GM23338 (cell line): ENCODE measurements around the gene ABRAXAS1. TPM values are rescaled to one million over a fixed set of nuclear protein-coding genes. Genes with fewer than 3 reads are reported as not detected.
A peak's percentile ranks its signal among the peaks of the same experiment; 100 is the strongest.

Experiments used
- ATAC-seq: fragments of 200-7000 bp; cut with Tn5 transposase; 3 replicates; pipeline ENCODE4 v1.9.1; 2020
- DNase-seq: peaks from one replicate; pipeline ENCODE4 v3.0.0-alpha.2; 2015; ENCODE audit warnings: low spot score
- H2AFZ ChIP-seq: fragments of 200-600 bp; sonication (generic); 2 replicates; pipeline ENCODE4 v1.8.0; 2016; ENCODE audit warnings: antibody characterized with exemption, mild to moderate bottlenecking, moderate library complexity
- H3F3A ChIP-seq: fragments of 200-600 bp; sonication (generic); replicated peaks from 2 replicates; pipeline ENCODE4 v1.8.0; 2017; ENCODE audit warnings: antibody characterized with exemption, mixed run types, low read depth
- H3K27ac ChIP-seq: fragments of 200-600 bp; sonication (generic); 2 replicates; pipeline ENCODE4 v1.6.1; 2016; ENCODE audit warnings: low read depth
- H3K27me3 ChIP-seq: fragments of 200-600 bp; sonication (generic); 2 replicates; pipeline ENCODE4 v1.8.0; 2016; ENCODE audit warnings: mild to moderate bottlenecking, mixed run types, moderate library complexity; ENCODE audit not compliant: insufficient read depth
- H3K36me3 ChIP-seq: fragments of 200-600 bp; sonication (generic); 2 replicates; pipeline ENCODE4 v1.8.0; 2016; ENCODE audit warnings: mild to moderate bottlenecking; ENCODE audit not compliant: insufficient read depth
- H3K4me1 ChIP-seq: fragments of 200-600 bp; sonication (generic); 2 replicates; pipeline ENCODE4 v1.8.0; 2016; ENCODE audit warnings: mild to moderate bottlenecking, moderate library complexity; ENCODE audit not compliant: insufficient read depth
- H3K4me2 ChIP-seq: fragments of 200-600 bp; sonication (generic); 2 replicates; pipeline ENCODE4 v1.7.1; 2017; ENCODE audit warnings: mixed run types
- H3K4me3 ChIP-seq: fragments of 200-600 bp; sonication (generic); 2 replicates; pipeline ENCODE4 v1.6.1; 2016; ENCODE audit warnings: mixed run types
- H3K79me2 ChIP-seq: fragments of 200-600 bp; sonication (generic); replicated peaks from 2 replicates; pipeline ENCODE4 v1.8.0; 2017; ENCODE audit warnings: mild to moderate bottlenecking; ENCODE audit not compliant: insufficient read depth
- H3K9me2 ChIP-seq: fragments of 200-600 bp; sonication (generic); 2 replicates; pipeline ENCODE4 v1.8.0; 2017; ENCODE audit not compliant: insufficient read depth
- H4K20me1 ChIP-seq: fragments of 200-600 bp; sonication (generic); replicated peaks from 2 replicates; pipeline ENCODE4 v1.8.0; 2017; ENCODE audit warnings: mild to moderate bottlenecking; ENCODE audit not compliant: insufficient read depth
- H3K27ac Mint-ChIP-seq: 2 replicates; pipeline ENCODE4 v1.8.0; 2020; ENCODE audit warnings: inconsistent platforms, mild to moderate bottlenecking, moderate library complexity, mixed read lengths
- H3K27me3 Mint-ChIP-seq: 3 replicates; pipeline ENCODE4 v1.8.0; 2022; ENCODE audit warnings: low read depth, mild to moderate bottlenecking, moderate library complexity, mixed read lengths, inconsistent platforms; ENCODE audit not compliant: insufficient read depth, poor library complexity
- H3K36me3 Mint-ChIP-seq: 3 replicates; pipeline ENCODE4 v1.8.0; 2021; ENCODE audit warnings: low read depth, mild to moderate bottlenecking, inconsistent platforms, moderate library complexity, mixed read lengths
- H3K4me1 Mint-ChIP-seq: 3 replicates; pipeline ENCODE4 v1.8.0; 2020; ENCODE audit warnings: mild to moderate bottlenecking, inconsistent platforms, mixed read lengths
- H3K4me3 Mint-ChIP-seq: 3 replicates; pipeline ENCODE4 v1.8.0; 2021; ENCODE audit warnings: moderate library complexity, mild to moderate bottlenecking, inconsistent platforms, mixed read lengths
- H3K9me3 Mint-ChIP-seq: 3 replicates; pipeline ENCODE4 v1.8.0; 2020; ENCODE audit warnings: moderate library complexity, mild to moderate bottlenecking, inconsistent platforms, mixed read lengths
- CREB1 ChIP-seq: fragments of 250-450 bp; sonication (Bioruptor Pico); IDR thresholded peaks from 2 replicates; pipeline ENCODE4 v1.5.0; 2020; ENCODE audit warnings: low read depth, mild to moderate bottlenecking, moderate library complexity
- CTCF ChIP-seq, 2 experiments: fragments of 200-600 bp in 1 of 2; sonication (generic) in 1 of 2; conservative IDR thresholded peaks; 2 replicates each; pipeline versions ENCODE4 v1.5.1 to v1.6.1; 2016 to 2017; ENCODE audit warnings: antibody characterized with exemption in 2 of 2, low read depth in 2 of 2, mild to moderate bottlenecking in 2 of 2, moderate library complexity in 1 of 2
- EZH2 ChIP-seq: fragments of 200-600 bp; sonication (generic); IDR thresholded peaks from one replicate; pipeline ENCODE4 v1.8.0; 2017; ENCODE audit warnings: antibody characterized with exemption, mild to moderate bottlenecking, low read depth; ENCODE audit not compliant: unreplicated experiment
- EZH2phosphoT487 ChIP-seq: fragments of 200-600 bp; sonication (generic); IDR thresholded peaks from one replicate; pipeline ENCODE4 v1.8.1; 2018; ENCODE audit warnings: antibody characterized with exemption; ENCODE audit not compliant: unreplicated experiment
- JUNB ChIP-seq: IDR thresholded peaks from one replicate; pipeline ENCODE4 v1.6.1; 2016; ENCODE audit warnings: antibody characterized with exemption; ENCODE audit not compliant: unreplicated experiment
- NANOG ChIP-seq: IDR thresholded peaks from 2 replicates; pipeline ENCODE4 v1.6.1; 2016; ENCODE audit warnings: antibody characterized with exemption, borderline replicate concordance
- STAT1 ChIP-seq: IDR thresholded peaks from one replicate; pipeline ENCODE4 v1.6.1; 2016; ENCODE audit warnings: antibody characterized with exemption; ENCODE audit not compliant: unreplicated experiment
- ZNF114 ChIP-seq: fragments of 250-450 bp; sonication (Bioruptor Pico); IDR thresholded peaks from 2 replicates; pipeline ENCODE4 v1.5.0; 2020; ENCODE audit warnings: mild to moderate bottlenecking, moderate library complexity
- ZNF331 ChIP-seq: fragments of 250-450 bp; sonication (Bioruptor Pico); IDR thresholded peaks from 2 replicates; pipeline ENCODE4 v1.5.0; 2020; ENCODE audit warnings: low read depth, mild to moderate bottlenecking, moderate library complexity
- polyA plus RNA-seq: library from polyadenylated mRNA; unstranded; fragments of >200 nt; fragmentation: Nextera tagmentation; extraction: Ambion mirVana; gene quantifications from 2 replicates; pipeline ENCODE4 v1.2.1, GENCODE V29; 2016
- total RNA-seq: library from RNA; depleted of rRNA; stranded (reverse); fragments of >200 nt; shearing (Covaris generic); gene quantifications from 2 replicates; pipeline ENCODE4 v1.2.3, GENCODE V29; 2014
- TF ChIP-seq, protein P1 (sequence below): IDR thresholded peaks from 2 replicates; pipeline ENCODE4 v1.6.1; 2016; ENCODE audit warnings: antibody characterized with exemption
- TF ChIP-seq, protein P2 (sequence below): fragments of 250-450 bp; sonication (Bioruptor Pico); IDR thresholded peaks from 2 replicates; pipeline ENCODE4 v1.5.0; 2020; ENCODE audit warnings: mild to moderate bottlenecking, moderate library complexity

ABRAXAS1 gene
- total and polyA plus RNA-seq, 2 experiments from 2014 or later, result 8.0 to 25.2 TPM

- no peaks in the 10 kb centered on the region for H3K79me2 ChIP-seq
- no peaks in the 10 kb centered on the region for H3F3A ChIP-seq
- Mint-ChIP-seq H3K4me1 (peaks cover 2% of the 10 kb centered on the region; the same call in 2 of the 3 replicates), H3K9me3 (no peaks in the 10 kb centered on the region), H3K4me3 (no peak overlapping the region), H3K27ac (no peak overlapping the region), H3K27me3 (peaks cover 4% of the 10 kb centered on the region), H3K36me3 (no peaks in the 10 kb centered on the region)
- H3K27ac ChIP-seq, result no peak overlapping the region
- no peaks in the 10 kb centered on the region for H3K36me3 ChIP-seq
- H4K20me1 ChIP-seq, result no peaks in the 10 kb centered on the region
- TF ChIP-seq NANOG, result no peak
- TF ChIP-seq ZNF114 (CRISPR knock-in tag), result no peak
- TF ChIP-seq EZH2phosphoT487, result no peak
- no peak for TF ChIP-seq STAT1
- TF ChIP-seq, protein P1, sequence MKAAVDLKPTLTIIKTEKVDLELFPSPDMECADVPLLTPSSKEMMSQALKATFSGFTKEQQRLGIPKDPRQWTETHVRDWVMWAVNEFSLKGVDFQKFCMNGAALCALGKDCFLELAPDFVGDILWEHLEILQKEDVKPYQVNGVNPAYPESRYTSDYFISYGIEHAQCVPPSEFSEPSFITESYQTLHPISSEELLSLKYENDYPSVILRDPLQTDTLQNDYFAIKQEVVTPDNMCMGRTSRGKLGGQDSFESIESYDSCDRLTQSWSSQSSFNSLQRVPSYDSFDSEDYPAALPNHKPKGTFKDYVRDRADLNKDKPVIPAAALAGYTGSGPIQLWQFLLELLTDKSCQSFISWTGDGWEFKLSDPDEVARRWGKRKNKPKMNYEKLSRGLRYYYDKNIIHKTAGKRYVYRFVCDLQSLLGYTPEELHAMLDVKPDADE, result no peak
- no peak for TF ChIP-seq EZH2
- no peak for TF ChIP-seq JUNB
- no peak for TF ChIP-seq CREB1 (CRISPR knock-in tag)
- peak overlapping the region; percentile 96 for H2AFZ ChIP-seq
- H3K4me1 ChIP-seq, result peaks cover 5% of the 10 kb centered on the region; the same call in 1 of the 2 replicates
- no peak for DNase-seq
- H3K4me2 ChIP-seq, result no peak overlapping the region
- ATAC-seq, result no peak
- peaks cover 4% of the 10 kb centered on the region; the same call in 1 of the 2 replicates for H3K9me2 ChIP-seq
- H3K27me3 ChIP-seq, result no peaks in the 10 kb centered on the region
- H3K4me3 ChIP-seq, result no peak overlapping the region
Measured at GRCh38 chr4:83504503-83504902, 19.6 kb upstream of the ABRAXAS1 start.

- no peaks in the 10 kb centered on the region for H3K27me3 ChIP-seq
- no peaks in the 10 kb centered on the region for H3K79me2 ChIP-seq
- Mint-ChIP-seq H3K4me1 (peaks cover 2% of the 10 kb centered on the region; the same call in 2 of the 3 replicates), H3K27me3 (peaks cover 1% of the 10 kb centered on the region), H3K36me3 (no peaks in the 10 kb centered on the region), H3K9me3 (no peaks in the 10 kb centered on the region), H3K27ac (no peak overlapping the region), H3K4me3 (no peak overlapping the region)
- no peak overlapping the region for H3K4me2 ChIP-seq
- H3F3A ChIP-seq, result no peaks in the 10 kb centered on the region
- no peaks in the 10 kb centered on the region for H3K36me3 ChIP-seq
- H3K9me2 ChIP-seq, result no peaks in the 10 kb centered on the region
- no peak overlapping the region for H3K27ac ChIP-seq
- peaks cover 5% of the 10 kb centered on the region; the same call in 1 of the 2 replicates for H3K4me1 ChIP-seq
- ATAC-seq (no peak), DNase-seq (no peak)
- TF ChIP-seq ZNF331 (CRISPR knock-in tag) (no peak), EZH2phosphoT487 (no peak), CTCF (conservative IDR thresholded peaks at IDR 0.05; ENCODE audit: low read depth in 2 of 2) (no peak), ZNF114 (CRISPR knock-in tag) (no peak), CREB1 (CRISPR knock-in tag) (no peak)
- TF ChIP-seq, protein P1, result no peak
- TF ChIP-seq, protein P2, sequence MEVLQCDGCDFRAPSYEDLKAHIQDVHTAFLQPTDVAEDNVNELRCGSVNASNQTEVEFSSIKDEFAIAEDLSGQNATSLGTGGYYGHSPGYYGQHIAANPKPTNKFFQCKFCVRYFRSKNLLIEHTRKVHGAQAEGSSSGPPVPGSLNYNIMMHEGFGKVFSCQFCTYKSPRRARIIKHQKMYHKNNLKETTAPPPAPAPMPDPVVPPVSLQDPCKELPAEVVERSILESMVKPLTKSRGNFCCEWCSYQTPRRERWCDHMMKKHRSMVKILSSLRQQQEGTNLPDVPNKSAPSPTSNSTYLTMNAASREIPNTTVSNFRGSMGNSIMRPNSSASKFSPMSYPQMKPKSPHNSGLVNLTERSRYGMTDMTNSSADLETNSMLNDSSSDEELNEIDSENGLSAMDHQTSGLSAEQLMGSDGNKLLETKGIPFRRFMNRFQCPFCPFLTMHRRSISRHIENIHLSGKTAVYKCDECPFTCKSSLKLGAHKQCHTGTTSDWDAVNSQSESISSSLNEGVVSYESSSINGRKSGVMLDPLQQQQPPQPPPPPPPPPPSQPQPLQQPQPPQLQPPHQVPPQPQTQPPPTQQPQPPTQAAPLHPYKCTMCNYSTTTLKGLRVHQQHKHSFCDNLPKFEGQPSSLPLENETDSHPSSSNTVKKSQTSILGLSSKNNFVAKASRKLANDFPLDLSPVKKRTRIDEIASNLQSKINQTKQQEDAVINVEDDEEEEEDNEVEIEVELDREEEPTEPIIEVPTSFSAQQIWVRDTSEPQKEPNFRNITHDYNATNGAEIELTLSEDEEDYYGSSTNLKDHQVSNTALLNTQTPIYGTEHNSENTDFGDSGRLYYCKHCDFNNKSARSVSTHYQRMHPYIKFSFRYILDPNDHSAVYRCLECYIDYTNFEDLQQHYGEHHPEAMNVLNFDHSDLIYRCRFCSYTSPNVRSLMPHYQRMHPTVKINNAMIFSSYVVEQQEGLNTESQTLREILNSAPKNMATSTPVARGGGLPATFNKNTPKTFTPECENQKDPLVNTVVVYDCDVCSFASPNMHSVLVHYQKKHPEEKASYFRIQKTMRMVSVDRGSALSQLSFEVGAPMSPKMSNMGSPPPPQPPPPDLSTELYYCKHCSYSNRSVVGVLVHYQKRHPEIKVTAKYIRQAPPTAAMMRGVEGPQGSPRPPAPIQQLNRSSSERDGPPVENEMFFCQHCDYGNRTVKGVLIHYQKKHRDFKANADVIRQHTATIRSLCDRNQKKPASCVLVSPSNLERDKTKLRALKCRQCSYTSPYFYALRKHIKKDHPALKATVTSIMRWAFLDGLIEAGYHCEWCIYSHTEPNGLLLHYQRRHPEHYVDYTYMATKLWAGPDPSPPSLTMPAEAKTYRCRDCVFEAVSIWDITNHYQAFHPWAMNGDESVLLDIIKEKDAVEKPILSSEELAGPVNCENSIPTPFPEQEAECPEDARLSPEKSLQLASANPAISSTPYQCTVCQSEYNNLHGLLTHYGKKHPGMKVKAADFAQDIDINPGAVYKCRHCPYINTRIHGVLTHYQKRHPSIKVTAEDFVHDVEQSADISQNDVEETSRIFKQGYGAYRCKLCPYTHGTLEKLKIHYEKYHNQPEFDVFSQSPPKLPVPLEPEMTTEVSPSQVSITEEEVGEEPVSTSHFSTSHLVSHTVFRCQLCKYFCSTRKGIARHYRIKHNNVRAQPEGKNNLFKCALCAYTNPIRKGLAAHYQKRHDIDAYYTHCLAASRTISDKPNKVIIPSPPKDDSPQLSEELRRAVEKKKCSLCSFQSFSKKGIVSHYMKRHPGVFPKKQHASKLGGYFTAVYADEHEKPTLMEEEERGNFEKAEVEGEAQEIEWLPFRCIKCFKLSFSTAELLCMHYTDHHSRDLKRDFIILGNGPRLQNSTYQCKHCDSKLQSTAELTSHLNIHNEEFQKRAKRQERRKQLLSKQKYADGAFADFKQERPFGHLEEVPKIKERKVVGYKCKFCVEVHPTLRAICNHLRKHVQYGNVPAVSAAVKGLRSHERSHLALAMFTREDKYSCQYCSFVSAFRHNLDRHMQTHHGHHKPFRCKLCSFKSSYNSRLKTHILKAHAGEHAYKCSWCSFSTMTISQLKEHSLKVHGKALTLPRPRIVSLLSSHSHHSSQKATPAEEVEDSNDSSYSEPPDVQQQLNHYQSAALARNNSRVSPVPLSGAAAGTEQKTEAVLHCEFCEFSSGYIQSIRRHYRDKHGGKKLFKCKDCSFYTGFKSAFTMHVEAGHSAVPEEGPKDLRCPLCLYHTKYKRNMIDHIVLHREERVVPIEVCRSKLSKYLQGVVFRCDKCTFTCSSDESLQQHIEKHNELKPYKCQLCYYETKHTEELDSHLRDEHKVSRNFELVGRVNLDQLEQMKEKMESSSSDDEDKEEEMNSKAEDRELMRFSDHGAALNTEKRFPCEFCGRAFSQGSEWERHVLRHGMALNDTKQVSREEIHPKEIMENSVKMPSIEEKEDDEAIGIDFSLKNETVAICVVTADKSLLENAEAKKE, result no peak
- H2AFZ ChIP-seq, result peak overlapping the region; percentile 96
- no peak overlapping the region for H3K4me3 ChIP-seq
- H4K20me1 ChIP-seq, result no peaks in the 10 kb centered on the region
Measured at GRCh38 chr4:83503974-83504373, 19.1 kb upstream of the ABRAXAS1 start.
